Adrenal gland (tissue), 12 donors: Measurements from ENCODE around the gene LY9. TPM values are rescaled to one million over a fixed set of nuclear protein-coding genes. Genes with fewer than 3 reads are reported as not detected.

Experiments
- DNase-seq, 7 donors: peaks; one replicate each; pipeline ENCODE4 v3.0.0-alpha.2; 2019 to 2020
- H3K27ac ChIP-seq, 5 donors: fragments of 200-600 bp; sonication (generic) in 4 of 5; 1 replicate in 3 of 5; 2 replicates in 2 of 5; pipeline versions ENCODE4 v1.5.1 to v1.8.0; 2016 to 2020; ENCODE audit warnings: mild to moderate bottlenecking in 1 of 5
- H3K27me3 ChIP-seq: fragments of 200-600 bp; 2 replicates; pipeline ENCODE4 v1.8.0; 2021
- H3K36me3 ChIP-seq, 2 donors: fragments of 200-600 bp; replicated peaks in 1 of 2; 1 replicate in 1 of 2; 2 replicates in 1 of 2; pipeline versions ENCODE4 v1.5.1 to v1.8.0; 2018 to 2022
- H3K4me1 ChIP-seq, 2 donors: fragments of 200-600 bp; replicated peaks in 1 of 2; 1 replicate in 1 of 2; 2 replicates in 1 of 2; pipeline versions ENCODE4 v1.5.1 to v1.8.0; 2018 to 2021
- H3K4me3 ChIP-seq, 4 donors: fragments of 200-600 bp; sonication (generic) in 3 of 4; one replicate each; pipeline ENCODE4 v1.5.1; 2016 to 2018
- H3K9me3 ChIP-seq, 3 donors: fragments of 200-600 bp; sonication (generic) in 1 of 3; replicated peaks in 1 of 3; 1 replicate in 2 of 3; 2 replicates in 1 of 3; pipeline versions ENCODE4 v1.5.1 to v1.8.0; 2016 to 2021
- CTCF ChIP-seq, 6 experiments: fragments of 450-650 bp in 4 of 6; fragments of 200-600 bp in 2 of 6; sonication (generic) in 1 of 6; IDR thresholded peaks; 1 replicate in 5 of 6; 2 replicates in 1 of 6; pipeline versions ENCODE4 v1.5.1 to v1.8.0; 2016 to 2021; ENCODE audit warnings: antibody characterized with exemption in 6 of 6, mild to moderate bottlenecking in 2 of 6, moderate library complexity in 1 of 6
- POLR2A ChIP-seq, 2 donors: fragments of 450-650 bp; IDR thresholded peaks; one replicate each; pipeline ENCODE4 v1.6.1; 2017; ENCODE audit warnings: antibody characterized with exemption in 2 of 2, mild to moderate bottlenecking in 2 of 2, moderate library complexity in 1 of 2
- WGBS, 4 donors: extraction: QIAGEN DNeasy Blood & Tissue Kit in 2 of 4; methylation state at CpG; one replicate each; pipeline versions ENCODE4 v1.1.5 to v1.1.7; 2013 to 2017; 5-methylcytosine and 5-hydroxymethylcytosine counted together
- intact Hi-C, 2 donors: fragments of 100-400 bp; cut with DNase I; formaldehyde crosslinking; loops; one replicate each; pipeline versions ENCODE4 v1.14.1 to v1.15.0; 2022 to 2023
- polyA plus RNA-seq, 3 donors: library from polyadenylated mRNA; stranded (reverse); fragments of 200-250 nt in 2 of 3; fragments of 350-450 nt in 1 of 3; fragmentation: Illumina TruSeq in 1 of 3; extraction: RNeasy Lipid Tissue Mini Kit (QIAGEN cat#74804) in 1 of 3; gene quantifications; one replicate each; pipeline ENCODE4 v1.2.3, GENCODE V29; 2013 to 2014
- total RNA-seq, 9 donors: library from RNA; depleted of rRNA in 4 of 9; stranded (reverse); fragments of >200 nt in 4 of 9; fragments of 120-200 nt in 1 of 9; fragmentation: NEBNext Ultra II Directional in 1 of 9; extraction: Animal tissue kit (Norgen Biotek cat#: 25700) in 1 of 9; gene quantifications; one replicate each; pipeline versions ENCODE4 v1.1.0 to v1.2.4, GENCODE V29; 2013 to 2023
- donor health status: healthy with polysubstance abuse.
- donor health status: Bipolar disorder and iron deficiency.
- donor health status: DM: yes; HTN: yes; CAD: no.
- donor health status: DM: no; HTN: no; CAD: no.
- donor health status: DM: no; HTN: no; CAD: no.
- donor health status: DM: yes; HTN: yes; CAD: no.

The LY9 gene
- total and polyA plus RNA-seq, 12 donors = 0.14 to 1.3 (median 0.34) TPM; not detected in 2

GRCh38 chr1:160813215-160813614, 17.2 kb downstream of the LY9 start:
- TF ChIP-seq CTCF (IDR thresholded peaks at IDR 0.05) = no peak
- TF ChIP-seq POLR2A (IDR thresholded peaks at IDR 0.05) = no peak
- H3K4me3 ChIP-seq = no peak overlapping the region
- no peaks in the 10 kb centered on the region for H3K4me1 ChIP-seq
- no peaks in the 10 kb centered on the region for H3K27me3 ChIP-seq
- intact Hi-C loops = no loop called here
- H3K36me3 ChIP-seq = no peaks in the 10 kb centered on the region
- no peaks in the 10 kb centered on the region for H3K9me3 ChIP-seq
- WGBS, 4 donors = 67 to 79% (median 76%) methylated on average over 7 of the region's 7 CpGs
- no peak overlapping the region for H3K27ac ChIP-seq
- no peak for DNase-seq

- H3K27ac ChIP-seq = no peak overlapping the region
- H3K4me3 ChIP-seq = no peak overlapping the region
- no peaks in the 10 kb centered on the region for H3K36me3 ChIP-seq
- intact Hi-C loops = no loop called here
- no peaks in the 10 kb centered on the region for H3K27me3 ChIP-seq
- H3K9me3 ChIP-seq = no peaks in the 10 kb centered on the region
- TF ChIP-seq POLR2A (IDR thresholded peaks at IDR 0.05) = no peak
- TF ChIP-seq CTCF (IDR thresholded peaks at IDR 0.05) = no peak
- WGBS, 4 donors = 71 to 84% (median 77%) methylated on average over 4 to 6 of the region's 6 CpGs
- DNase-seq = no peak
- H3K4me1 ChIP-seq = no peaks in the 10 kb centered on the region
Observed at GRCh38 chr1:160814316-160814715, 18.3 kb downstream of the LY9 start.

GRCh38 chr1:160814856-160815255, 18.9 kb downstream of the LY9 start:
- H3K36me3 ChIP-seq = no peaks in the 10 kb centered on the region
- no peaks in the 10 kb centered on the region for H3K27me3 ChIP-seq
- no peaks in the 10 kb centered on the region for H3K9me3 ChIP-seq
- no peak overlapping the region for H3K27ac ChIP-seq
- 90 to 93% (median 90%) methylated on average over 8 of the region's 8 CpGs for WGBS, 4 donors
- no peaks in the 10 kb centered on the region for H3K4me1 ChIP-seq
- intact Hi-C loops = no loop called here
- TF ChIP-seq POLR2A (IDR thresholded peaks at IDR 0.05) = no peak
- TF ChIP-seq CTCF (IDR thresholded peaks at IDR 0.05) = no peak
- no peak for DNase-seq
- no peak overlapping the region for H3K4me3 ChIP-seq

GRCh38 chr1:160818207-160818937, 22.4 kb downstream of the LY9 start:
- Histone ChIP-seq H3K36me3 (no peaks in the 10 kb centered on the region), H3K27ac (no peak overlapping the region), H3K9me3 (no peaks in the 10 kb centered on the region), H3K27me3 (no peaks in the 10 kb centered on the region), H3K4me3 (no peak overlapping the region), H3K4me1 (no peaks in the 10 kb centered on the region)
- DNase-seq = no peak
- TF ChIP-seq CTCF (IDR thresholded peaks at IDR 0.05) = no peak
- TF ChIP-seq POLR2A (IDR thresholded peaks at IDR 0.05) = no peak
- intact Hi-C loops = no loop called here
- WGBS, 4 donors = 55 to 67% (median 56%) methylated on average over 8 to 9 of the region's 9 CpGs
